RWPE2 (cell line): ENCODE data around the gene CRB2.

Experiments used
- ATAC-seq: fragments of 200-7000 bp; cut with Tn5 transposase; 3 replicates; pipeline ENCODE4 v1.9.1; 2021; ENCODE audit warnings: low read depth
- DNase-seq: peaks from one replicate; pipeline ENCODE4 v3.0.0-alpha.2; 2020; ENCODE audit warnings: low spot score
- H3K27ac ChIP-seq: fragments of 450-650 bp; 2 replicates; pipeline ENCODE4 v1.5.1; 2017; ENCODE audit warnings: mild to moderate bottlenecking; ENCODE audit not compliant: poor library complexity, severe bottlenecking
- H3K27me3 ChIP-seq: fragments of 250-450 bp; sonication (Bioruptor Pico); 2 replicates; pipeline ENCODE4 v1.5.1; 2021; ENCODE audit warnings: mild to moderate bottlenecking, moderate library complexity; ENCODE audit not compliant: insufficient read depth, poor library complexity, severe bottlenecking
- H3K36me3 ChIP-seq: fragments of 250-450 bp; sonication (Bioruptor Pico); 2 replicates; pipeline ENCODE4 v1.5.1; 2020; ENCODE audit warnings: low read depth, mild to moderate bottlenecking, moderate library complexity
- H3K4me1 ChIP-seq: fragments of 250-450 bp; sonication (Bioruptor Pico); 2 replicates; pipeline ENCODE4 v1.5.1; 2021; ENCODE audit warnings: mild to moderate bottlenecking, moderate library complexity; ENCODE audit not compliant: insufficient read depth, poor library complexity, severe bottlenecking
- H3K4me3 ChIP-seq: fragments of 250-450 bp; sonication (Bioruptor Pico); 2 replicates; pipeline ENCODE4 v1.5.1; 2021; ENCODE audit warnings: mild to moderate bottlenecking, moderate library complexity; ENCODE audit not compliant: severe bottlenecking
- H3K9me3 ChIP-seq: fragments of 250-450 bp; sonication (Bioruptor Pico); 2 replicates; pipeline ENCODE4 v1.5.1; 2021; ENCODE audit warnings: mild to moderate bottlenecking, moderate library complexity; ENCODE audit not compliant: severe bottlenecking
- CTCF ChIP-seq: fragments of 450-650 bp; IDR thresholded peaks from one replicate; pipeline ENCODE4 v1.5.1; 2017; ENCODE audit warnings: mild to moderate bottlenecking, moderate library complexity; ENCODE audit not compliant: poor library complexity, severe bottlenecking

Gene CRB2

GRCh38 chr9:123342247-123342646, 13.8 kb upstream of the CRB2 start:
- ATAC-seq = no peak
- TF ChIP-seq CTCF = no peak
- Histone ChIP-seq H3K36me3 (no peaks in the 10 kb centered on the region), H3K9me3 (no peaks in the 10 kb centered on the region), H3K27ac (no peak overlapping the region), H3K27me3 (no peaks in the 10 kb centered on the region), H3K4me3 (no peak overlapping the region), H3K4me1 (no peaks in the 10 kb centered on the region)
- no peak for DNase-seq

GRCh38 chr9:123343443-123344191, 12.4 kb upstream of the CRB2 start:
- no peaks in the 10 kb centered on the region for H3K4me1 ChIP-seq
- TF ChIP-seq CTCF = no peak
- no peak overlapping the region for H3K27ac ChIP-seq
- H3K36me3 ChIP-seq = no peaks in the 10 kb centered on the region
- H3K27me3 ChIP-seq = no peaks in the 10 kb centered on the region
- ATAC-seq (no peak), DNase-seq (no peak)
- no peaks in the 10 kb centered on the region for H3K9me3 ChIP-seq
- H3K4me3 ChIP-seq = no peak overlapping the region

GRCh38 chr9:123344192-123344949, 11.6 kb upstream of the CRB2 start:
- Histone ChIP-seq H3K36me3 (no peaks in the 10 kb centered on the region), H3K27ac (no peak overlapping the region), H3K27me3 (no peaks in the 10 kb centered on the region), H3K4me1 (no peaks in the 10 kb centered on the region), H3K9me3 (no peaks in the 10 kb centered on the region), H3K4me3 (no peak overlapping the region)
- DNase-seq (no peak), ATAC-seq (no peak)
- TF ChIP-seq CTCF = no peak

- no peak overlapping the region for H3K27ac ChIP-seq
- no peaks in the 10 kb centered on the region for H3K27me3 ChIP-seq
- ATAC-seq (peak; percentile 34; the same call in 1 of the 3 replicates), DNase-seq (no peak)
- no peaks in the 10 kb centered on the region for H3K4me1 ChIP-seq
- H3K9me3 ChIP-seq = no peaks in the 10 kb centered on the region
- H3K4me3 ChIP-seq = no peak overlapping the region
- H3K36me3 ChIP-seq = no peaks in the 10 kb centered on the region
- no peak for TF ChIP-seq CTCF
Observed at GRCh38 chr9:123345567-123345955, 10.4 kb upstream of the CRB2 start.

- no peak for DNase-seq
- no peak for ATAC-seq
- Histone ChIP-seq H3K4me3 (no peak overlapping the region), H3K27ac (no peak overlapping the region), H3K9me3 (no peaks in the 10 kb centered on the region), H3K4me1 (no peaks in the 10 kb centered on the region), H3K27me3 (no peaks in the 10 kb centered on the region), H3K36me3 (no peaks in the 10 kb centered on the region)
- TF ChIP-seq CTCF = no peak
Observed at GRCh38 chr9:123346026-123346425, 10.0 kb upstream of the CRB2 start.
